Measurements from ENCODE around the gene MKRN2. TPM values are rescaled to one million over a fixed set of nuclear protein-coding genes. Genes with fewer than 3 reads are reported as not detected.

Gene MKRN2
- total RNA-seq, 3 donors from 2014 or later, result 19.5 to 23.8 (median 20.2) TPM

GRCh38 chr3:12574661-12575060, 17.8 kb downstream of the MKRN2 start:
- Histone ChIP-seq H3K4me3 (no peak overlapping the region), H3K4me1 (ENCODE audit: low read depth) (no peaks in the 10 kb centered on the region), H3K9me3 (no peaks in the 10 kb centered on the region), H3K36me3 (ENCODE audit: low read depth) (peaks cover 12% of the 10 kb centered on the region)
- TF ChIP-seq CTCF (IDR thresholded peaks at IDR 0.05), result no peak
- intact Hi-C loops (cut with DNase I, micrococcal nuclease), result no loop called here
- ATAC-seq (no peak), DNase-seq (no peak)

DNA sequence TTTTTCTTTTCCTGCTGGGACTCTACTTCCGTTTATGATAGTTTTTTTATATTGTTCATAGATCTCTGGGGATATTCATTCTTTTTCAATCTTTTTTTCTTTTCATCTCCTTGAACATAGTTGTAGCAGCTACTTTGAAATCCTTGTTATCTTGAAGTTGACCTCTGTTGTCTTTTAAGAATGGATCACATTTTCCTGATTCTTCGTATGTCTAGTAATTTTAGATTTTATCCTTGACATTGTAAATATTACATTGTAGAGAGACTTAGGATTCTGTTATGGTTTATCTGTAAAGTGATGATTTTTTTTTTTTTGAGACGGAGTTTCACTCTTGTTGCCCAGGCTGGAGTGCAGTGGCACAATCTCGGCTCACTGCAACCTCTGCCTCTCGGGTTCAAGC, 20.5 kb downstream of the MKRN2 start:
- ATAC-seq (no peak), DNase-seq (no peak)
- no peak for TF ChIP-seq CTCF (IDR thresholded peaks at IDR 0.05)
- Histone ChIP-seq H3K4me1 (ENCODE audit: low read depth) (no peaks in the 10 kb centered on the region), H3K9me3 (no peaks in the 10 kb centered on the region), H3K4me3 (no peak overlapping the region), H3K36me3 (ENCODE audit: low read depth) (peaks cover 6% of the 10 kb centered on the region)
- intact Hi-C loops (cut with DNase I, micrococcal nuclease), result no loop called here

DNA sequence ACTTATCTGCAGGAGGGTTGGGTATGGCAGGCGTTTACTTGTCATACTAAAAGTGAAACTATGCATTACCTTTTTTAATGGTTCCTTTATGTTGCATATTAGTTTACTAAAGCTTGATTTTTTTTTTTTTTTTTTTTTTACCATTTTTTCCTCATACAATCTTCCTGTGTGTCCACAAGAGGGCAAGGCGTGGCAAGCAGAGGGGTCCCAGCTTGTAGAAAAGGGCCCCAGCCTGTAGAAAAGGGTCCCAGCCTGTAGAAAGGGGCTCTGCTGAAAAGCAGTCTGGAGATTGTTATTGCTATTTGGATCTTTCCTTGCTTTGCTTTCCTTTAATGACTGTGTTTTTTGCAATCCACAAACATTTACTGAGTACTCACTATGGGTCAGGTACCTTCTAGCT, 21.9 kb downstream of the MKRN2 start:
- TF ChIP-seq CTCF (IDR thresholded peaks at IDR 0.05), result no peak
- H3K36me3 ChIP-seq (ENCODE audit: low read depth), result peaks cover 9% of the 10 kb centered on the region
- H3K9me3 ChIP-seq, result no peaks in the 10 kb centered on the region
- H3K4me1 ChIP-seq (ENCODE audit: low read depth), result no peaks in the 10 kb centered on the region
- intact Hi-C loops (cut with DNase I, micrococcal nuclease), result no loop called here
- no peak for ATAC-seq
- DNase-seq, result no peak
- no peak overlapping the region for H3K4me3 ChIP-seq

DNA sequence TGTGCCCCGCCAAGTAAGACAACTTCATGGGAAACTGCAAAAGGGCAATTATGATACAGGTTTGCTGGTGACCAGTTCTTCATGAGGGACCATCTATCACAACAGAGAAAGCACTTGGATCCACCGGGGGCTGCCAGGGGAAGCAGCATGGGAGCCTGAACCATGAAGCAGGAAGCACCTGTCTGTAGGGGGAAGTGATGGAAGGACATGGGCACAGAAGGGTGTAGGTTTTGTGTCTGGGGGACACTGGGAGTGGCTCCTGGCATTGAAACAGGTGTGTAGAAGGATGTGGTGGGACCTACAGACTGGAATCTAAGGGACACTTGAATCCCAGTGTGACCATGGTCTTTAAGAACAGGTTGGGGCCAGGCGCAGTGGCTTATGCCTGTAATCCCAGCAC, 22.6 kb downstream of the MKRN2 start:
- Histone ChIP-seq H3K36me3 (ENCODE audit: low read depth) (peaks cover 9% of the 10 kb centered on the region), H3K4me3 (no peak overlapping the region), H3K9me3 (no peaks in the 10 kb centered on the region), H3K4me1 (ENCODE audit: low read depth) (no peaks in the 10 kb centered on the region)
- DNase-seq (no peak), ATAC-seq (no peak)
- intact Hi-C loops (cut with DNase I, micrococcal nuclease), result no loop called here
- no peak for TF ChIP-seq CTCF (IDR thresholded peaks at IDR 0.05)

DNA sequence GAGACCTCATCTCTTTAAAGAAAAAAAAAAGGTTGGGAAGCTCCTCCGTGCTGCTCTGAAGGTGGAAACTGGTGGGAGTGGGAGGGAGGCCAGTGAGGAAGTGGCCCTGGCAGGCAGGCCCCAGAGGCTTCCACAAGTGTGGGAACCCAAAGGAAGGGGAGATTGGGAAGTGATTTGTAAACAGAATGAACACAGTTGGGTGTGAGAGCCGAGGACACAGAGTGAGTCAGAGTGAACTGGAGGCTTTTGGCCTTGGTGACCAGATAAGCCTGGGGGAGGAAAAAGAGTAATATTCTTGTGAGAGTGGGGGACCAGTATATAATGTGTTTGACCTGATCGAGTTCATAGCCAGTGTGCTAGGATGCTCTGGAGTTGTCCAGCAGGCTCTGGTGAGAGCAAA, 23.0 kb downstream of the MKRN2 start:
- Histone ChIP-seq H3K4me3 (no peak overlapping the region), H3K4me1 (ENCODE audit: low read depth) (no peaks in the 10 kb centered on the region), H3K36me3 (ENCODE audit: low read depth) (peaks cover 12% of the 10 kb centered on the region), H3K9me3 (no peaks in the 10 kb centered on the region)
- TF ChIP-seq CTCF (IDR thresholded peaks at IDR 0.05), result no peak
- intact Hi-C loops (cut with DNase I, micrococcal nuclease), result no loop called here
- ATAC-seq (no peak), DNase-seq (no peak)

DNA sequence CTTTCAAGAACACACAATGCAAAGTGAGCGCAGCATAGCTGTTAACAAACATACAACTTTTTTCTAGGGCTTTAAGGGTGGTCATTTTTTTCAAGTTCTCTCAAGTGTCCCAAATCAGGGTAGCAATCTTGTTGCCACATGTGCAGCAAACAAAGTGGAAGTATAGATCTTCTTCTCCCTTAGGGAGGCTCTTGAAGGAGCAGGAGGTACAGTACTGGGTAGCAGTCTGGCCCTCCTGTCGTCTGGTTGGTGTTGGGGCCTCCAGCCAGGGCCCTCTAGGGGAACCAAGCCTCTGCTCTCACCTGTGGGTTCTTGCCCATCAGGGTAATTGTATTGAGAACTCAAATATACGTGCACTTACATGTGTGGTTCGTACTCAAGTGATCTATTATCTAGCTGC, 25.8 kb downstream of the MKRN2 start:
- H3K36me3 ChIP-seq (ENCODE audit: low read depth), result peaks cover 23% of the 10 kb centered on the region
- ATAC-seq, result no peak

More for the DNA sequence above, 25.8 kb downstream of the MKRN2 start:
- Histone ChIP-seq H3K4me1 (ENCODE audit: low read depth) (no peaks in the 10 kb centered on the region), H3K9me3 (no peaks in the 10 kb centered on the region), H3K4me3 (no peak overlapping the region)
- TF ChIP-seq CTCF (IDR thresholded peaks at IDR 0.05), result no peak
- intact Hi-C loops (cut with DNase I, micrococcal nuclease), result no loop called here
- no peak for DNase-seq
